IMR-90 (cell line): Measurements from ENCODE around the gene GRIN2A.

Source experiments
- CTCF ChIP-seq: conservative IDR thresholded peaks from 2 replicates; pipeline ENCODE4 v1.5.1; 2012; ENCODE audit warnings: mild to moderate bottlenecking, low read depth, low read length, improper control_type of control experiment
- RFX5 ChIP-seq: IDR thresholded peaks from 2 replicates; pipeline ENCODE4 v1.8.0; 2012; ENCODE audit warnings: low read depth, mild to moderate bottlenecking, low read length, moderate library complexity

GRCh38 chr16:9739301-9739700 lies 442.9 kb downstream of the GRIN2A start:
- TF ChIP-seq CTCF: no peak
- no peak for TF ChIP-seq RFX5
